ENCODE measurements around the gene DCN.

DNA sequence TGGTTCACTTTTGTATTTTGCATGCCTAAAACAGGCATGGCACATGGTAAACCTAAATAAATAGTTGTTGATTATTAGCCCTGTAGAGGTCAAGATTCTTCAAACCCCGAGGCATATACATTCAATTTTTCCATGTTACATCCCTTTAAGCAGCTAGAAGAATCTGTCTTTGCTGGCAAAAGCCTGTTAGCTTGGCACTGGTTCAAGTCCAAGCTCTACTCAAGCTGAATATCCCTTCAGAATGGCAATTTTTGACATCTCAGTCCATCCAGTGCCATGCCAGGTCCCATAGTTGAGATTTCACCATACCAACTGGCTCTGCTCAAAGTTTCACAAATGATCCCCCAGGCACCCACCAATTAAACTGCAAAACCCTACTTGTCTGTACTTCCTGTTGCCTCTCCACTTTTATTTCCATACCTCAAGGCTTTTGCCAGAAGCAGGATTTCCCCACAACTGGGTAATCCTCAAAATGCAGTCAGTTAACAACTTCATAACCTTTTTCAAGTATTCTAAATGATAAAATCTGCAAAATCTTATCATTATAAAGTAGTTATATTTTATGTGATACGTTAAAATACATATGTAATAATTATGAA, 9.0 kb upstream of the DCN start:
- no peak for TF ChIP-seq POLR2A (IDR thresholded peaks at IDR 0.05; ENCODE audit: low read length)
- no peak for TF ChIP-seq GATA1 (IDR thresholded peaks at IDR 0.05; ENCODE audit: low read depth, low read length)
